ENCODE measurements around the gene SH3RF2.
"Not testable (repeated sequence)": the region's sequence is repeated elsewhere in the genome, so short reads cannot be mapped to it uniquely, and the experiment has no call there.

Gene SH3RF2

DNA sequence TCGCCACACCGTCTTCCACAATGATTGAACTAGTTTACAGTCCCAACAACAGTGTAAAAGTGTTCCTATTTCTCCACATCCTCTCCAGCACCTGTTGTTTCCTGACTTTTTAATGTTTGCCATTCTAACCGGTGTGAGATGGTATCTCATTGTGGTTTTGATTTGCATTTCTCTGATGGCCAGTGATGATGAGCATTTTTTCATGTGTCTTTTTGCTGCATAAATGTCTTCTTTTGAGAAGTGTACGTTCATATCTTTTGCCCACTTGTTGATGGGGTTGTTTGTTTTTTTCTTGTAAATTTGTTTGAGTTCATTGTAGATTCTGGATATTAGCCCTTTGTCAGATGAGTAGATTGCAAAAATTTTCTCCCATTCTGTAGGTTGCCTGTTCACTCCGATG lies 74.1 kb downstream of the SH3RF2 start:
- H3K9me3 ChIP-seq (ENCODE audit: control insufficient read depth, insufficient read depth, low read depth, low read length); CTCF ChIA-PET; POLR2A ChIA-PET; H3K27ac ChIP-seq (ENCODE audit: extremely low read depth, low read depth, low read length); H3K4me3 ChIP-seq (ENCODE audit: low read depth, low read length); H3K36me3 ChIP-seq (ENCODE audit: control insufficient read depth in 2 of 2, insufficient read depth in 1 of 2, low read length in 2 of 2); H3K4me1 ChIP-seq (ENCODE audit: control insufficient read depth, insufficient read depth, low read length): not testable (repeated sequence)
- TF ChIP-seq SCRT2 (tag by site-specific recombination; IDR thresholded peaks at IDR 0.05) = peak; percentile 86
- TF ChIP-seq SCRT1 (tag by site-specific recombination; IDR thresholded peaks at IDR 0.05; ENCODE audit: borderline replicate concordance) = peak; percentile 64; the same call in 1 of the 2 replicates

DNA sequence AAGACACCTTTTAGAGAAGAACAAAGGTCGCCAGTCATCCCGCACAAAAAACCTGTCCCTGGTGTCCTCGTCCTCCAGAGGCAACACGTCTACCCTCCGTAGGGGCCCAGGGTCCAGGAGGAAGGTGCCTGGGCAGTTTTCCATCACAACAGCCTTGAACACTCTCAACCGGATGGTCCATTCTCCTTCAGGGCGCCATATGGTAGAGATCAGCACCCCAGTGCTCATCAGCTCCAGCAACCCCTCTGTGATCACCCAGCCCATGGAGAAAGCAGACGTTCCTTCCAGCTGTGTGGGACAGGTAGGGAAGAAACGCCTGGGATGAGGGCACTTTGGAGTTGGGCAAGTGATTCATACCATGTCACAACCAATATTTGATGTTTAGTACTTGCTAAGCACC lies 77.4 kb downstream of the SH3RF2 start:
- Histone ChIP-seq H3K9me3 (ENCODE audit: control insufficient read depth, insufficient read depth, low read depth, low read length) (no peaks in the 10 kb centered on the region), H3K4me3 (ENCODE audit: low read depth, low read length) (no peak overlapping the region), H3K4me1 (ENCODE audit: control insufficient read depth, insufficient read depth, low read length) (no peaks in the 10 kb centered on the region), H3K27ac (ENCODE audit: extremely low read depth, low read depth, low read length) (no peak overlapping the region), H3K36me3 (ENCODE audit: control insufficient read depth in 2 of 2, insufficient read depth in 1 of 2, low read length in 2 of 2) (no peaks in the 10 kb centered on the region)
- TF ChIP-seq BCL11B (tag by site-specific recombination; IDR thresholded peaks at IDR 0.05; ENCODE audit: low read depth) (no peak), MZF1 (tag by site-specific recombination; IDR thresholded peaks at IDR 0.05; ENCODE audit: borderline replicate concordance) (no peak), BCL11A (tag by site-specific recombination; IDR thresholded peaks at IDR 0.05; ENCODE audit: low read depth) (no peak), ZNF629 (tag by site-specific recombination; IDR thresholded peaks at IDR 0.05) (no peak)
- TF ChIP-seq, protein P1, sequence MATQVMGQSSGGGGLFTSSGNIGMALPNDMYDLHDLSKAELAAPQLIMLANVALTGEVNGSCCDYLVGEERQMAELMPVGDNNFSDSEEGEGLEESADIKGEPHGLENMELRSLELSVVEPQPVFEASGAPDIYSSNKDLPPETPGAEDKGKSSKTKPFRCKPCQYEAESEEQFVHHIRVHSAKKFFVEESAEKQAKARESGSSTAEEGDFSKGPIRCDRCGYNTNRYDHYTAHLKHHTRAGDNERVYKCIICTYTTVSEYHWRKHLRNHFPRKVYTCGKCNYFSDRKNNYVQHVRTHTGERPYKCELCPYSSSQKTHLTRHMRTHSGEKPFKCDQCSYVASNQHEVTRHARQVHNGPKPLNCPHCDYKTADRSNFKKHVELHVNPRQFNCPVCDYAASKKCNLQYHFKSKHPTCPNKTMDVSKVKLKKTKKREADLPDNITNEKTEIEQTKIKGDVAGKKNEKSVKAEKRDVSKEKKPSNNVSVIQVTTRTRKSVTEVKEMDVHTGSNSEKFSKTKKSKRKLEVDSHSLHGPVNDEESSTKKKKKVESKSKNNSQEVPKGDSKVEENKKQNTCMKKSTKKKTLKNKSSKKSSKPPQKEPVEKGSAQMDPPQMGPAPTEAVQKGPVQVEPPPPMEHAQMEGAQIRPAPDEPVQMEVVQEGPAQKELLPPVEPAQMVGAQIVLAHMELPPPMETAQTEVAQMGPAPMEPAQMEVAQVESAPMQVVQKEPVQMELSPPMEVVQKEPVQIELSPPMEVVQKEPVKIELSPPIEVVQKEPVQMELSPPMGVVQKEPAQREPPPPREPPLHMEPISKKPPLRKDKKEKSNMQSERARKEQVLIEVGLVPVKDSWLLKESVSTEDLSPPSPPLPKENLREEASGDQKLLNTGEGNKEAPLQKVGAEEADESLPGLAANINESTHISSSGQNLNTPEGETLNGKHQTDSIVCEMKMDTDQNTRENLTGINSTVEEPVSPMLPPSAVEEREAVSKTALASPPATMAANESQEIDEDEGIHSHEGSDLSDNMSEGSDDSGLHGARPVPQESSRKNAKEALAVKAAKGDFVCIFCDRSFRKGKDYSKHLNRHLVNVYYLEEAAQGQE (tag by site-specific recombination; IDR thresholded peaks at IDR 0.05) = no peak
- TF ChIP-seq, protein P2, sequence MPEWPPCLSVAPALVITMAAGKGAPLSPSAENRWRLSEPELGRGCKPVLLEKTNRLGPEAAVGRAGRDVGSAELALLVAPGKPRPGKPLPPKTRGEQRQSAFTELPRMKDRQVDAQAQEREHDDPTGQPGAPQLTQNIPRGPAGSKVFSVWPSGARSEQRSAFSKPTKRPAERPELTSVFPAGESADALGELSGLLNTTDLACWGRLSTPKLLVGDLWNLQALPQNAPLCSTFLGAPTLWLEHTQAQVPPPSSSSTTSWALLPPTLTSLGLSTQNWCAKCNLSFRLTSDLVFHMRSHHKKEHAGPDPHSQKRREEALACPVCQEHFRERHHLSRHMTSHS (tag by site-specific recombination; IDR thresholded peaks at IDR 0.05) = no peak
- TF ChIP-seq, protein P3, sequence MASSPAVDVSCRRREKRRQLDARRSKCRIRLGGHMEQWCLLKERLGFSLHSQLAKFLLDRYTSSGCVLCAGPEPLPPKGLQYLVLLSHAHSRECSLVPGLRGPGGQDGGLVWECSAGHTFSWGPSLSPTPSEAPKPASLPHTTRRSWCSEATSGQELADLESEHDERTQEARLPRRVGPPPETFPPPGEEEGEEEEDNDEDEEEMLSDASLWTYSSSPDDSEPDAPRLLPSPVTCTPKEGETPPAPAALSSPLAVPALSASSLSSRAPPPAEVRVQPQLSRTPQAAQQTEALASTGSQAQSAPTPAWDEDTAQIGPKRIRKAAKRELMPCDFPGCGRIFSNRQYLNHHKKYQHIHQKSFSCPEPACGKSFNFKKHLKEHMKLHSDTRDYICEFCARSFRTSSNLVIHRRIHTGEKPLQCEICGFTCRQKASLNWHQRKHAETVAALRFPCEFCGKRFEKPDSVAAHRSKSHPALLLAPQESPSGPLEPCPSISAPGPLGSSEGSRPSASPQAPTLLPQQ (tag by site-specific recombination; IDR thresholded peaks at IDR 0.05) = no peak
- TF ChIP-seq, protein P4, sequence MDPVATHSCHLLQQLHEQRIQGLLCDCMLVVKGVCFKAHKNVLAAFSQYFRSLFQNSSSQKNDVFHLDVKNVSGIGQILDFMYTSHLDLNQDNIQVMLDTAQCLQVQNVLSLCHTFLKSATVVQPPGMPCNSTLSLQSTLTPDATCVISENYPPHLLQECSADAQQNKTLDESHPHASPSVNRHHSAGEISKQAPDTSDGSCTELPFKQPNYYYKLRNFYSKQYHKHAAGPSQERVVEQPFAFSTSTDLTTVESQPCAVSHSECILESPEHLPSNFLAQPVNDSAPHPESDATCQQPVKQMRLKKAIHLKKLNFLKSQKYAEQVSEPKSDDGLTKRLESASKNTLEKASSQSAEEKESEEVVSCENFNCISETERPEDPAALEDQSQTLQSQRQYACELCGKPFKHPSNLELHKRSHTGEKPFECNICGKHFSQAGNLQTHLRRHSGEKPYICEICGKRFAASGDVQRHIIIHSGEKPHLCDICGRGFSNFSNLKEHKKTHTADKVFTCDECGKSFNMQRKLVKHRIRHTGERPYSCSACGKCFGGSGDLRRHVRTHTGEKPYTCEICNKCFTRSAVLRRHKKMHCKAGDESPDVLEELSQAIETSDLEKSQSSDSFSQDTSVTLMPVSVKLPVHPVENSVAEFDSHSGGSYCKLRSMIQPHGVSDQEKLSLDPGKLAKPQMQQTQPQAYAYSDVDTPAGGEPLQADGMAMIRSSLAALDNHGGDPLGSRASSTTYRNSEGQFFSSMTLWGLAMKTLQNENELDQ (tag by site-specific recombination; IDR thresholded peaks at IDR 0.05; ENCODE audit: low read depth) = no peak
- POLR2A ChIA-PET = no interaction called here
- CTCF ChIA-PET = no interaction called here

DNA sequence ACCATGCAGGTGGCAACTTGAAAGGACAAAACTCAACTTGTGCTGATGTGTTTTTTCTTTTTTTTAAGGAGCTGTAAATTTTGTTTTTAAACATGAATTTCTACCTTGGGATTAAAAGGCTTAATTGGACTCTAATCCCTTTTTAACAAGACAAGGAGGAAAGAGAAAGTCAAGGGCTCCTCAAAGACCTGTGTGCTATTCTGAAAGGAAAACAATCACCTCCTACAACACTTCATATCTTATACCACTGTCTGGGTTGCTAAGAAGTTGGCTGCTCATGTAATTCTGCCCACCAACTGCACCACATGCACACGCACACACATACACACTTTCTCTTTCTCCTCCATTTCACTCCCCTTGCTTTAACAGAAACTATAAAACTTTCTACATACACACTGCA lies 78.6 kb downstream of the SH3RF2 start:
- H3K4me3 ChIP-seq (ENCODE audit: low read depth, low read length) = no peak overlapping the region
- no peaks in the 10 kb centered on the region for H3K9me3 ChIP-seq (ENCODE audit: control insufficient read depth, insufficient read depth, low read depth, low read length)
- no peaks in the 10 kb centered on the region for H3K4me1 ChIP-seq (ENCODE audit: control insufficient read depth, insufficient read depth, low read length)
- no peak overlapping the region for H3K27ac ChIP-seq (ENCODE audit: extremely low read depth, low read depth, low read length)
- TF ChIP-seq ZFP37 (tag by site-specific recombination; IDR thresholded peaks at IDR 0.05) (no peak), SALL2 (tag by site-specific recombination; IDR thresholded peaks at IDR 0.05; ENCODE audit: borderline replicate concordance) (no peak)
- TF ChIP-seq, protein P3 (tag by site-specific recombination; IDR thresholded peaks at IDR 0.05) = no peak
- ChIA-PET POLR2A (no interaction called here), CTCF (interaction anchor here (0.9 kb wide), 1 partner anchor 65 kb away, joined by 3 read pairs; no protein-coding TSS in a partner anchor)
- no peaks in the 10 kb centered on the region for H3K36me3 ChIP-seq (ENCODE audit: control insufficient read depth in 2 of 2, insufficient read depth in 1 of 2, low read length in 2 of 2)

Data from HEK293 (cell line).